Activated B cell treated with CpG ODN at 0.5 μM for 24 hours (primary cell): ENCODE data around the gene OR5AR1. TPM values are rescaled to one million over a fixed set of nuclear protein-coding genes. Genes with fewer than 3 reads are reported as not detected.

Source experiments
- ATAC-seq: fragments of 200-7000 bp; cut with Tn5 transposase; one replicate; pipeline ENCODE4 v1.10.0; 2021; ENCODE audit warnings: low read depth, mild to moderate bottlenecking, moderate library complexity
- CTCF ChIA-PET: fragments of 350-600 bp; sonication (Branson Sonifier 250); formaldehyde crosslinking; loops from one replicate; lab custom pipeline; 2021; ENCODE audit warnings: antibody characterized with exemption; lab: Charles Lee
- POLR2A ChIA-PET: fragments of 350-600 bp; sonication (Branson Sonifier 250); formaldehyde crosslinking; loops from one replicate; lab custom pipeline; 2021; ENCODE audit warnings: antibody characterized with exemption; lab: Charles Lee
- DNase-seq: peaks from one replicate; pipeline ENCODE4 v3.0.0; 2022
- H3K27ac Mint-ChIP-seq: one replicate; pipeline ENCODE4 v1.8.0; 2020; ENCODE audit warnings: mixed read lengths
- H3K27me3 Mint-ChIP-seq: one replicate; pipeline ENCODE4 v1.8.0; 2021; ENCODE audit warnings: mixed read lengths
- H3K36me3 Mint-ChIP-seq: one replicate; pipeline ENCODE4 v1.8.0; 2021; ENCODE audit warnings: low read depth, mixed read lengths
- H3K4me1 Mint-ChIP-seq: one replicate; pipeline ENCODE4 v1.8.0; 2021; ENCODE audit warnings: mixed read lengths
- H3K4me3 Mint-ChIP-seq: one replicate; pipeline ENCODE4 v1.8.0; 2020; ENCODE audit warnings: mild to moderate bottlenecking, mixed read lengths
- H3K9me3 Mint-ChIP-seq: one replicate; pipeline ENCODE4 v1.8.0; 2020; ENCODE audit warnings: mixed read lengths
- CTCF ChIP-seq: fragments of 200-600 bp; IDR thresholded peaks from one replicate; pipeline ENCODE4 v1.8.0; 2022; ENCODE audit warnings: antibody characterized with exemption, mild to moderate bottlenecking
- intact Hi-C: fragments of 100-400 bp; cut with micrococcal nuclease; formaldehyde crosslinking; loops from one replicate; pipeline ENCODE4 v1.15.1; 2024
- total RNA-seq: library from RNA; stranded (reverse); gene quantifications from 2 replicates; pipeline ENCODE4 v1.2.3, GENCODE V29; 2022

OR5AR1 gene
- total RNA-seq, 1 donor from 2014 or later, result not detected

- no peaks in the 10 kb centered on the region for H3K4me1 Mint-ChIP-seq
- CTCF ChIA-PET, result no interaction called here
- no peak for ATAC-seq
Measured at GRCh38 chr11:56706486-56706885, 43.0 kb downstream of the OR5AR1 start.

GRCh38 chr11:56714206-56714605, 50.7 kb downstream of the OR5AR1 start:
- ATAC-seq (no peak), DNase-seq (no peak)
- no peak overlapping the region for H3K27ac Mint-ChIP-seq
- ChIA-PET CTCF (no interaction called here), POLR2A (no interaction called here)
- no peaks in the 10 kb centered on the region for H3K4me1 Mint-ChIP-seq
- H3K27me3 Mint-ChIP-seq, result no peaks in the 10 kb centered on the region
- H3K4me3 Mint-ChIP-seq, result no peak overlapping the region
- intact Hi-C loops, result no loop called here
- no peak for TF ChIP-seq CTCF
- no peaks in the 10 kb centered on the region for H3K36me3 Mint-ChIP-seq
- peaks cover 13% of the 10 kb centered on the region for H3K9me3 Mint-ChIP-seq

More at GRCh38 chr11:56706486-56706885, 43.0 kb downstream of the OR5AR1 start:
- Mint-ChIP-seq H3K27ac (no peak overlapping the region), H3K4me3 (no peak overlapping the region), H3K36me3 (no peaks in the 10 kb centered on the region), H3K9me3 (peaks cover 7% of the 10 kb centered on the region), H3K27me3 (no peaks in the 10 kb centered on the region)
- POLR2A ChIA-PET, result no interaction called here
- DNase-seq, result no peak
- intact Hi-C loops, result no loop called here
- TF ChIP-seq CTCF, result no peak

Other genes with a start within 250 kb of the OR5AR1 start
- gene OR5M3, start 190.3 kb upstream of the OR5AR1 start, total RNA-seq, result not detected in 2 replicates
- gene OR5M8, start 172.3 kb upstream of the OR5AR1 start, total RNA-seq, result not detected in 2 replicates
- gene OR5M11, start 120.4 kb upstream of the OR5AR1 start, total RNA-seq, result not detected in 2 replicates
- gene OR5M10, start 86.0 kb upstream of the OR5AR1 start, total RNA-seq, result not detected in 2 replicates
- gene OR5M1, start 48.8 kb upstream of the OR5AR1 start, total RNA-seq, result not detected in 2 replicates
- gene OR5AP2, start 21.2 kb upstream of the OR5AR1 start, total RNA-seq, result not detected in 2 replicates
- not detected in 2 replicates for gene OR9G1, start 35.4 kb downstream of the OR5AR1 start, total RNA-seq
- gene OR9G4, start 85.0 kb downstream of the OR5AR1 start, total RNA-seq, result not detected in 2 replicates